Endothelial cell of umbilical vein (primary cell): ENCODE measurements around the gene PZP. TPM values are rescaled to one million over a fixed set of nuclear protein-coding genes. Genes with fewer than 3 reads are reported as not detected.

Experiments used
- BruUV-seq: library from RNA; stranded (reverse); fragments of 400-500 nt; replicated peaks from 2 replicates; lab custom pipeline; 2021; lab: Mats Ljungman, UMichigan
- CTCF ChIA-PET: fragments of 300-600, 350-600 bp; sonication (Branson Sonifier 250); formaldehyde crosslinking; loops from one replicate; lab custom pipeline; 2021; ENCODE audit warnings: antibody characterized with exemption, inconsistent platforms; lab: Charles Lee
- POLR2A ChIA-PET: fragments of 300-600, 350-600 bp; sonication (Branson Sonifier 250); formaldehyde crosslinking; loops from one replicate; lab custom pipeline; 2021; ENCODE audit warnings: antibody characterized with exemption, inconsistent platforms; lab: Charles Lee
- DNase-seq: peaks from one replicate; pipeline ENCODE4 v3.0.0-alpha.2; 2011; ENCODE audit warnings: low read depth, low spot score
- FAIRE-seq: peaks from 2 replicates; lab custom pipeline; 2011; peaks lifted over from hg19 to GRCh38; lab: Jason Lieb, UNC
- H2AFZ ChIP-seq: 2 replicates; pipeline ENCODE4 v1.6.0; 2012; ENCODE audit warnings: low read depth, low read length, control low read depth, inconsistent platforms
- H3K27ac ChIP-seq: 2 replicates; pipeline ENCODE4 v1.5.1; 2011; ENCODE audit warnings: low read depth, mild to moderate bottlenecking, control low read depth, low read length, moderate library complexity; ENCODE audit not compliant: insufficient read depth
- H3K27me3 ChIP-seq, 2 experiments: 2 replicates each; pipeline versions ENCODE4 v1.6.0 to v1.6.1; 2011; ENCODE audit warnings: low read length in 2 of 2, mixed read lengths in 1 of 2; ENCODE audit not compliant: control insufficient read depth in 2 of 2, insufficient read depth in 2 of 2
- H3K36me3 ChIP-seq, 2 experiments: 2 replicates in 1 of 2; 3 replicates in 1 of 2; pipeline ENCODE4 v1.5.1; 2011; ENCODE audit warnings: low read length in 2 of 2, mild to moderate bottlenecking in 1 of 2, moderate library complexity in 1 of 2; ENCODE audit not compliant: control insufficient read depth in 2 of 2, insufficient read depth in 2 of 2; ENCODE audit errors: extremely low read depth in 1 of 2
- H3K4me1 ChIP-seq: 3 replicates; pipeline ENCODE4 v1.5.1; 2011; ENCODE audit warnings: mild to moderate bottlenecking, low read length; ENCODE audit not compliant: control insufficient read depth, insufficient read depth; ENCODE audit errors: extremely low read depth
- H3K4me2 ChIP-seq: 2 replicates; pipeline ENCODE4 v1.6.1; 2011; ENCODE audit warnings: low read length, control low read depth, mixed read lengths; ENCODE audit not compliant: insufficient read depth
- H3K4me3 ChIP-seq, 3 experiments: fragments of 200-600 bp in 1 of 3; sonication (generic), shearing (Covaris generic) in 1 of 3; replicated peaks in 1 of 3; 2 replicates each; pipeline ENCODE4 v1.5.1; 2011 to 2016; ENCODE audit warnings: control low read depth in 3 of 3, low read length in 3 of 3, mild to moderate bottlenecking in 2 of 3, inconsistent platforms in 1 of 3, low read depth in 1 of 3, moderate library complexity in 1 of 3; ENCODE audit not compliant: insufficient read depth in 1 of 3
- H3K79me2 ChIP-seq: 2 replicates; pipeline ENCODE4 v1.6.0; 2012; ENCODE audit warnings: low read length, inconsistent platforms; ENCODE audit not compliant: control insufficient read depth, insufficient read depth
- H3K9ac ChIP-seq: replicated peaks from 2 replicates; pipeline ENCODE3; 2011; ENCODE audit warnings: low read length, control low read depth; ENCODE audit not compliant: insufficient read depth; ENCODE audit errors: extremely low read depth
- H3K9me1 ChIP-seq: replicated peaks from 3 replicates; pipeline ENCODE4 v1.6.0; 2011; ENCODE audit warnings: mild to moderate bottlenecking, low read length; ENCODE audit not compliant: control insufficient read depth, insufficient read depth; ENCODE audit errors: extremely low read depth
- H3K9me3 ChIP-seq: replicated peaks from 2 replicates; pipeline ENCODE4 v1.5.1; 2012; ENCODE audit warnings: low read length, inconsistent platforms; ENCODE audit not compliant: control insufficient read depth, insufficient read depth
- H4K20me1 ChIP-seq: replicated peaks from 2 replicates; pipeline ENCODE3; 2011; ENCODE audit warnings: mild to moderate bottlenecking, low read length; ENCODE audit not compliant: control insufficient read depth, insufficient read depth; ENCODE audit errors: extremely low read depth
- EZH2 ChIP-seq: IDR thresholded peaks from 2 replicates; pipeline ENCODE4 v1.6.1; 2012; ENCODE audit warnings: borderline replicate concordance, low read depth, mild to moderate bottlenecking, moderate library complexity, low read length, inconsistent platforms; ENCODE audit not compliant: severe bottlenecking
- FOS ChIP-seq: IDR thresholded peaks from 2 replicates; pipeline ENCODE4 v1.6.1; 2011; ENCODE audit warnings: mild to moderate bottlenecking, low read length, moderate library complexity, borderline replicate concordance; ENCODE audit not compliant: insufficient read depth
- GATA2 ChIP-seq: IDR thresholded peaks from 2 replicates; pipeline ENCODE4 v1.7.0; 2011; ENCODE audit warnings: low read depth, mild to moderate bottlenecking, moderate library complexity, mixed read lengths, low read length; ENCODE audit not compliant: insufficient read length, insufficient read depth
- JUN ChIP-seq: IDR thresholded peaks from 2 replicates; pipeline ENCODE4 v1.6.1; 2011; ENCODE audit warnings: borderline replicate concordance, low read depth; ENCODE audit not compliant: insufficient read length, insufficient read depth
- MAX ChIP-seq: IDR thresholded peaks from 2 replicates; pipeline ENCODE4 v1.6.1; 2011; ENCODE audit not compliant: insufficient read depth, insufficient read length
- MYC ChIP-seq: IDR thresholded peaks from one replicate; pipeline ENCODE4 v1.6.1; 2011; ENCODE audit warnings: mild to moderate bottlenecking, low read depth, low read length
- POLR2A ChIP-seq: IDR thresholded peaks from 2 replicates; pipeline ENCODE4 v1.6.1; 2012; ENCODE audit warnings: low read depth, mild to moderate bottlenecking, control low read depth, low read length
- POLR2AphosphoS5 ChIP-seq: IDR thresholded peaks from 2 replicates; pipeline ENCODE4 v1.6.1; 2012; ENCODE audit warnings: low read depth, mild to moderate bottlenecking, control low read depth, low read length, moderate library complexity; ENCODE audit not compliant: insufficient read depth
- dilution Hi-C: fragments of 300-500 bp; cut with MboI; formaldehyde crosslinking; loops from one replicate; pipeline ENCODE4 v1.15.0; 2019; ENCODE audit warnings: low sequenced_read_pairs; ENCODE audit not compliant: extremely low pct_ligation_motif_present
- intact Hi-C: fragments of 100-400 bp; cut with micrococcal nuclease; formaldehyde crosslinking; loops from one replicate; pipeline ENCODE4 v1.10.0; 2022
- polyA plus RNA-seq, 4 experiments: library from polyadenylated mRNA; depleted of rRNA in 3 of 4; stranded (reverse) in 3 of 4; unstranded in 1 of 4; fragments of >200 nt; gene quantifications; 2 replicates each; pipeline versions ENCODE4 v1.2.1 to v1.2.3, GENCODE V29; 2011 to 2012; ENCODE audit warnings: missing spikeins in 1 of 4
- total RNA-seq: library from RNA; stranded (reverse); gene quantifications from 2 replicates; pipeline ENCODE4 v1.2.3, GENCODE V29; 2021
- TF ChIP-seq, protein P1 (sequence below), 2 donors: IDR thresholded peaks; 1 replicate in 1 of 2; 2 replicates in 1 of 2; pipeline ENCODE4 v1.5.1; 2011; ENCODE audit warnings: low read length in 2 of 2, mild to moderate bottlenecking in 2 of 2, moderate library complexity in 2 of 2, control low read depth in 1 of 2, inconsistent platforms in 1 of 2, low read depth in 1 of 2; ENCODE audit not compliant: insufficient read depth in 1 of 2; ENCODE audit errors: extremely low read depth in 1 of 2

Gene PZP
- total and polyA plus RNA-seq, 2 donors (not counting 3 experiments of a cell fraction or from before 2014, with no cell fraction given) = 0.73 to 0.84 TPM

DNA sequence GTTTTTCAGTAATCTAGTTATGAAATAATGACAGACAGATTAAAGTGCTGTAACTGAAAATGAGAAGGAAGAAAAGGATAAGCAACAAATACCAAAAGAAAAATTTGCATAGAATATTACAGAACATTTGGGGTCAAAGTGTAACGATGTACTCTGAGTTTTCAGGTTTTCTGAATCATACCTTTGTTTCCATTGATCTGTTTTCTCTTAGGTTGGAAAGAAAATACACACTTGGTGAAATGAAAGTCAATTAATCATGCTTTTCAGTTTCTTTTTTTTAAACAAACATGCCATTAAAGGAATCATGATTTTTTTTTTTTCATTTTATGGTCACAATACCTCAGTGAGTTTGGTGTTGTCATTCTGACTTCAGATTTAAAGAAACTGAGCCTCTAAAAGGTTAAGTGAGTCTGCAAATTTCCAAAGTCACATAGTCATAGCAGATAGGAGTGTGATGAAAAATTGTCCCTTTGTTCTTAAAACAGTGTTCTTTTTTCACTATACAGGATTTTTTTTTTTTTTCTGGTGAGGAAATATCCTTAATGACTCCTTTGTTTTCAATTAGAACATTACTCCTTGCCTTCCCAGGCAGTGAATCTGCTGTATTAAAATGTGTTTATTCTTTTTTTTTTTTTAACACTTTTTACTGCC, 35.9 kb upstream of the PZP start:
- no peak for FAIRE-seq
- intact Hi-C loops = loop anchor here (5.0 kb wide), 1 partner anchor 107 kb away; no protein-coding TSS in a partner anchor
- H3K9me3 ChIP-seq = no peaks in the 10 kb centered on the region

DNA sequence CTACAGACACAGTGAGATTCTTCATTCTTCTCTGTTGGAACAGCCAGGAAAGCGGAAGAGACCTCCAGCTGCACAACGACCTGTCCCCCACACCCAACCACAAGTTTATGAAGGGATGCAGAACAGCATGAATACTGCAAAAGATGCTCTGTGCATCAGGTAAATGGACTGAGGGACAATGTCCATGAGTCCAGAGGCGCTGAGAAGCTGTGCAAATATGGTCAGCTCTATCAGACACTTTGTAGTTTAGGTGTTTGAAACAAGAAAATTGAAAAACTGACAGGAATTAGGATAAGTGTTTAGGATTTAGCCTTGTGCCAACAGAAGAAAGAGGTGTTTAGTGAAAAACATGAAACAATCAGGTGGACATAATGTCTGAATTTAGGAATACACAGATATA, 33.1 kb upstream of the PZP start:
- Histone ChIP-seq H3K9me3 (no peaks in the 10 kb centered on the region), H3K4me3 (no peak overlapping the region), H4K20me1 (no peaks in the 10 kb centered on the region), H3K27me3 (peaks cover 6 to 7% of the 10 kb centered on the region in 2 experiments), H3K4me1 (no peaks in the 10 kb centered on the region), H3K79me2 (no peaks in the 10 kb centered on the region), H3K36me3 (no peaks in the 10 kb centered on the region), H3K27ac (no peak overlapping the region), H2AFZ (no peak overlapping the region), H3K4me2 (no peak overlapping the region), H3K9ac (no peak overlapping the region), H3K9me1 (no peaks in the 10 kb centered on the region)
- CTCF ChIA-PET = no interaction called here
- no TSS peak for BruUV-seq
- TF ChIP-seq, protein P1, sequence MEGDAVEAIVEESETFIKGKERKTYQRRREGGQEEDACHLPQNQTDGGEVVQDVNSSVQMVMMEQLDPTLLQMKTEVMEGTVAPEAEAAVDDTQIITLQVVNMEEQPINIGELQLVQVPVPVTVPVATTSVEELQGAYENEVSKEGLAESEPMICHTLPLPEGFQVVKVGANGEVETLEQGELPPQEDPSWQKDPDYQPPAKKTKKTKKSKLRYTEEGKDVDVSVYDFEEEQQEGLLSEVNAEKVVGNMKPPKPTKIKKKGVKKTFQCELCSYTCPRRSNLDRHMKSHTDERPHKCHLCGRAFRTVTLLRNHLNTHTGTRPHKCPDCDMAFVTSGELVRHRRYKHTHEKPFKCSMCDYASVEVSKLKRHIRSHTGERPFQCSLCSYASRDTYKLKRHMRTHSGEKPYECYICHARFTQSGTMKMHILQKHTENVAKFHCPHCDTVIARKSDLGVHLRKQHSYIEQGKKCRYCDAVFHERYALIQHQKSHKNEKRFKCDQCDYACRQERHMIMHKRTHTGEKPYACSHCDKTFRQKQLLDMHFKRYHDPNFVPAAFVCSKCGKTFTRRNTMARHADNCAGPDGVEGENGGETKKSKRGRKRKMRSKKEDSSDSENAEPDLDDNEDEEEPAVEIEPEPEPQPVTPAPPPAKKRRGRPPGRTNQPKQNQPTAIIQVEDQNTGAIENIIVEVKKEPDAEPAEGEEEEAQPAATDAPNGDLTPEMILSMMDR (IDR thresholded peaks at IDR 0.05; ENCODE audit: extremely low read depth in 1 of 2, insufficient read depth in 1 of 2, low read depth in 1 of 2, low read length in 2 of 2) = no peak
- TF ChIP-seq MYC (no peak), JUN (no peak), POLR2AphosphoS5 (no peak), MAX (no peak), POLR2A (no peak), GATA2 (no peak), FOS (no peak), EZH2 (no peak)
- intact Hi-C loops (loop anchor here (5.0 kb wide), 1 partner anchor 104 kb away; no protein-coding TSS in a partner anchor), dilution Hi-C loops (no loop called here)
- POLR2A ChIA-PET = no interaction called here
- DNase-seq = no peak
- FAIRE-seq = no peak

More for the DNA sequence above, 35.9 kb upstream of the PZP start:
- Histone ChIP-seq H3K27me3 (peaks cover 3 to 7% of the 10 kb centered on the region in 2 experiments), H3K27ac (no peak overlapping the region), H3K9me1 (no peaks in the 10 kb centered on the region), H3K4me2 (no peak overlapping the region), H3K36me3 (no peaks in the 10 kb centered on the region), H3K4me3 (no peak overlapping the region), H2AFZ (no peak overlapping the region), H4K20me1 (no peaks in the 10 kb centered on the region), H3K4me1 (no peaks in the 10 kb centered on the region), H3K79me2 (no peaks in the 10 kb centered on the region), H3K9ac (no peak overlapping the region)
- dilution Hi-C loops = no loop called here
- DNase-seq = no peak
- no TSS peak for BruUV-seq
- ChIA-PET CTCF (no interaction called here), POLR2A (no interaction called here)
- TF ChIP-seq POLR2A = no peak
- no peak for TF ChIP-seq EZH2
